Left kidney (tissue), 2 donors: ENCODE data around the gene OLFM1. TPM values are rescaled to one million over a fixed set of nuclear protein-coding genes. Genes with fewer than 3 reads are reported as not detected.

Experiments
- DNase-seq: peaks from one replicate; pipeline ENCODE4 v3.0.0-alpha.2; 2013
- polyA plus RNA-seq: library from polyadenylated mRNA; unstranded; fragments of 120-200 nt; gene quantifications from one replicate; pipeline ENCODE4 v1.2.1, GENCODE V29; 2013; ENCODE audit not compliant: insufficient read length

Gene OLFM1
- polyA plus RNA-seq, 1 donor: 3.3 TPM

GRCh38 chr9:135170535-135170934 is 83.1 kb downstream of the OLFM1 start:
- DNase-seq: no peak

Other genes starting within 250 kb of the OLFM1 start
- gene FCN2, start 206.9 kb upstream of the OLFM1 start, polyA plus RNA-seq: 0.48 TPM
- gene FCN1, start 169.8 kb upstream of the OLFM1 start, polyA plus RNA-seq: 0.83 TPM